GM21515 (cell line): ENCODE results near the gene GNAI1.

ENCODE experiments used
- ATAC-seq: cut with Tn5 transposase; IDR thresholded peaks from one replicate; pipeline ENCODE4 v1.9.1; 2021; ENCODE audit not compliant: unreplicated experiment

GNAI1 gene

GRCh38 chr7:80131675-80132435 lies 2.8 kb upstream of the GNAI1 start:
- ATAC-seq, result no peak

- no peak for ATAC-seq
Observed at GRCh38 chr7:80132594-80132993, 2.0 kb upstream of the GNAI1 start.

- ATAC-seq, result no peak
Observed at GRCh38 chr7:80133361-80134114, 1.1 kb upstream of the GNAI1 start.

GRCh38 chr7:80134115-80134535 lies 506 bp upstream of the GNAI1 start:
- ATAC-seq, result no peak

- ATAC-seq, result no peak
Observed at GRCh38 chr7:80135309-80136104, 876 bp downstream of the GNAI1 start.

- ATAC-seq, result no peak
Observed at GRCh38 chr7:80136261-80137055, 1.8 kb downstream of the GNAI1 start.

GRCh38 chr7:80137410-80137809 lies 2.8 kb downstream of the GNAI1 start:
- no peak for ATAC-seq

GRCh38 chr7:80139236-80139635 lies 4.6 kb downstream of the GNAI1 start:
- no peak for ATAC-seq

GRCh38 chr7:80140388-80140787 lies 5.8 kb downstream of the GNAI1 start:
- ATAC-seq, result no peak

GRCh38 chr7:80141376-80141775 lies 6.7 kb downstream of the GNAI1 start:
- ATAC-seq, result no peak

GRCh38 chr7:80142853-80143580 lies 8.4 kb downstream of the GNAI1 start:
- ATAC-seq, result no peak

GRCh38 chr7:80145780-80146422 lies 11.3 kb downstream of the GNAI1 start:
- ATAC-seq, result no peak

GRCh38 chr7:80146545-80147182 lies 12.0 kb downstream of the GNAI1 start:
- no peak for ATAC-seq

- ATAC-seq, result no peak
Observed at GRCh38 chr7:80147543-80148391, 13.1 kb downstream of the GNAI1 start.

GRCh38 chr7:80150611-80151273 lies 16.1 kb downstream of the GNAI1 start:
- no peak for ATAC-seq

- ATAC-seq, result no peak
Observed at GRCh38 chr7:80151274-80151665, 16.6 kb downstream of the GNAI1 start.

GRCh38 chr7:80153446-80153845 lies 18.8 kb downstream of the GNAI1 start:
- no peak for ATAC-seq
